CD4-positive, alpha-beta memory T cell (primary cell): Measurements from ENCODE around the gene SDF4. TPM values are rescaled to one million over a fixed set of nuclear protein-coding genes. Genes with fewer than 3 reads are reported as not detected.

Experiments used
- CTCF ChIA-PET: fragments of 350-600 bp; sonication (Branson Sonifier 250); formaldehyde crosslinking; loops from one replicate; lab custom pipeline; 2021; ENCODE audit warnings: inconsistent platforms; ENCODE audit not compliant: partially characterized antibody; lab: Charles Lee
- POLR2A ChIA-PET: fragments of 350-600 bp; sonication (Branson Sonifier 250); formaldehyde crosslinking; loops from one replicate; lab custom pipeline; 2021; ENCODE audit not compliant: partially characterized antibody; lab: Charles Lee
- DNase-seq, 5 donors: peaks; one replicate each; pipeline versions ENCODE4 v3.0.0 to v3.0.0-alpha.2; 2020 to 2022; ENCODE audit warnings: mixed read lengths in 1 of 5
- H3K27ac ChIP-seq: one replicate; pipeline ENCODE4 v1.7.0; 2013; ENCODE audit warnings: low read depth, low read length
- H3K27me3 ChIP-seq: 2 replicates; pipeline ENCODE4 v1.7.0; 2013; ENCODE audit warnings: mild to moderate bottlenecking, low read length, moderate library complexity; ENCODE audit not compliant: insufficient read depth
- H3K36me3 ChIP-seq: 2 replicates; pipeline ENCODE4 v1.7.0; 2013; ENCODE audit warnings: mild to moderate bottlenecking, low read length, moderate library complexity; ENCODE audit not compliant: insufficient read depth
- H3K4me1 ChIP-seq: 2 replicates; pipeline ENCODE4 v1.7.0; 2013; ENCODE audit warnings: mild to moderate bottlenecking, low read length, moderate library complexity; ENCODE audit not compliant: insufficient read depth
- H3K4me3 ChIP-seq, 2 donors: one replicate each; pipeline ENCODE4 v1.7.0; 2013; ENCODE audit warnings: low read length in 2 of 2, mild to moderate bottlenecking in 1 of 2
- H3K9me3 ChIP-seq, 2 donors: one replicate each; pipeline ENCODE4 v1.7.0; 2013; ENCODE audit warnings: low read length in 2 of 2, control low read depth in 1 of 2; ENCODE audit not compliant: control insufficient read depth in 1 of 2
- H3K27ac Mint-ChIP-seq, 7 donors: one replicate each; pipeline ENCODE4 v1.8.0; 2020 to 2021; ENCODE audit warnings: mixed read lengths in 7 of 7, mild to moderate bottlenecking in 6 of 7, inconsistent platforms in 3 of 7, moderate library complexity in 3 of 7
- H3K27me3 Mint-ChIP-seq, 2 donors: one replicate each; pipeline ENCODE4 v1.8.0; 2020 to 2021; ENCODE audit warnings: mixed read lengths in 2 of 2
- H3K36me3 Mint-ChIP-seq, 2 donors: one replicate each; pipeline ENCODE4 v1.8.0; 2020 to 2021; ENCODE audit warnings: mixed read lengths in 2 of 2, inconsistent platforms in 1 of 2, mild to moderate bottlenecking in 1 of 2
- H3K4me1 Mint-ChIP-seq, 4 donors: one replicate each; pipeline ENCODE4 v1.8.0; 2020 to 2021; ENCODE audit warnings: mixed read lengths in 4 of 4, mild to moderate bottlenecking in 1 of 4
- H3K4me3 Mint-ChIP-seq, 8 donors: one replicate each; pipeline ENCODE4 v1.8.0; 2020 to 2021; ENCODE audit warnings: mixed read lengths in 8 of 8, mild to moderate bottlenecking in 7 of 8, moderate library complexity in 6 of 8, inconsistent platforms in 3 of 8
- H3K9me3 Mint-ChIP-seq, 8 donors: one replicate each; pipeline ENCODE4 v1.8.0; 2020 to 2021; ENCODE audit warnings: mixed read lengths in 8 of 8, mild to moderate bottlenecking in 5 of 8, inconsistent platforms in 3 of 8, moderate library complexity in 1 of 8
- intact Hi-C: fragments of 100-400 bp; cut with micrococcal nuclease; formaldehyde crosslinking; loops from one replicate; pipeline ENCODE4 v1.15.1; 2023
- polyA plus RNA-seq, 2 donors: library from polyadenylated mRNA; unstranded; fragments of 300-500 nt; fragmentation: Illumina TruSeq; gene quantifications; one replicate each; pipeline ENCODE4 v1.2.3, GENCODE V29; 2021
- total RNA-seq, 2 experiments: library from RNA; stranded (reverse); gene quantifications; one replicate each; pipeline ENCODE4 v1.2.3, GENCODE V29; 2021

The SDF4 gene, protein sequence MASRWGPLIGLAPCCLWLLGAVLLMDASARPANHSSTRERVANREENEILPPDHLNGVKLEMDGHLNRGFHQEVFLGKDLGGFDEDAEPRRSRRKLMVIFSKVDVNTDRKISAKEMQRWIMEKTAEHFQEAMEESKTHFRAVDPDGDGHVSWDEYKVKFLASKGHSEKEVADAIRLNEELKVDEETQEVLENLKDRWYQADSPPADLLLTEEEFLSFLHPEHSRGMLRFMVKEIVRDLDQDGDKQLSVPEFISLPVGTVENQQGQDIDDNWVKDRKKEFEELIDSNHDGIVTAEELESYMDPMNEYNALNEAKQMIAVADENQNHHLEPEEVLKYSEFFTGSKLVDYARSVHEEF
- 100 to 1,000 TPM; 125 to 138 TPM for total RNA-seq
- 100 to 1,000 TPM in 1 of 2 donors, 10 to 100 TPM in 1; 97.4 to 106 TPM for polyA plus RNA-seq

DNA sequence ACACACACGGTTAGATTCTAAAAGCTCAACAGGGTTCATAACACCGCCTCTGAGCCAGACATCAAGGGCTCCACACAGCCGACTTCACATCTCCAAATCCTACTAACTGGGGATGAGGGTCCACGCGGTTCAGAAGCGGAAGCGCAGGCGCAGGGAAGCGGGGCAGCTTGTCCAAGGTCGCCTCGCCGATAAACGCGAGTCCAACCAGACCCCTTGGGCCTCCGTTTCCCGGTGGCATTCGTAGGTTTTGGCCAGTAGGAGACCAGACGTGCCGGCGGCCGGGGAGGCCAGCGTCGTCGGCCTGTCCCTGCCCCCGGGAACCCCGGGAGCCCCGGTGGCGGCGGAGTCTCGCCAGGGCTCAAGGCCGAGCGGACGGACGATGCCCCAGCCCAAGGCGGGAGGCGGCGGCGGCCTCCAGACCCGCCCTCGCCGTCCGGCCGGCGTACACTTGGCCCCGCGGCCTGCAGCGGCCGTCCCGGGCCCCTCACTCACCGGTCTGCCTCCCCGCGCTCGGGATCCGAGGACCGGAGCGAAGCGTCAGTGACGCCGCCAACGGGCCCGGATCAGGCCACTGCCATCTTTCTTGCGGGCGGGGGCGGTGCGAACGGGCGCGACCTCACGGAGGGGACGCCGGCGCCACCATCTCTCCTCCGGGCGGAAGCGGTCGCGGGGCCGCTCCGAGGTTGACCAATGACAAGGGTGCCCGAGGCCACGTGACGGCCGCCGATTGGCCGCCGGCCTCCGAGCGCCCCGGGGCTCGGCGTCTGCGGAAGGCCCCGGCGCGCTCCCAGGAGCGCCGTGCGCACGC is at the start of gene SDF4:
SDF4 (minus strand) TSS at position 602 of the 808 bp plus-strand sequence. CDS start 3,229 bp downstream, outside the sequence.
- Mint-ChIP-seq H3K4me3 (peak within 1 kb of the TSS; percentile 93 to 96 (median 94)), H3K9me3 (peaks cover 0 to 4% (median 0%) of the 10 kb centered on the region in 8 donors), H3K4me1 (peaks cover 15 to 49% (median 30%) of the 10 kb centered on the region in 4 donors), H3K36me3 (peaks cover 5 to 27% of the 10 kb centered on the region in 2 donors), H3K27ac (peak within 1 kb of the TSS; percentile 92 to 96 (median 95)), H3K27me3 (no peaks in the 10 kb centered on the region)
- Histone ChIP-seq H3K27me3 (no peaks in the 10 kb centered on the region), H3K36me3 (peaks cover 17% of the 10 kb centered on the region), H3K4me3 (peak within 1 kb of the TSS; percentile 67 to 92), H3K9me3 (no peaks in the 10 kb centered on the region), H3K4me1 (peaks cover 39% of the 10 kb centered on the region), H3K27ac (peak within 1 kb of the TSS; percentile 96)
- intact Hi-C loops, result loop anchor here (1.0 to 5.0 kb wide), 5 partner anchors 17 to 115 kb away; partner anchors contain the start of genes C1orf159, PUSL1, TNFRSF4 and UBE2J2
- ChIA-PET CTCF (interaction anchor here (1.0 to 1.7 kb wide), 3 partner anchors 16 to 109 kb away, joined by 3 to 5 read pairs (median 5); no protein-coding TSS in a partner anchor), POLR2A (interaction anchor here (0.6 to 2.4 kb wide), 18 partner anchors 13 to 168 kb away, joined by 3 to 19 read pairs (median 4); partner anchors contain the start of genes AURKAIP1, CCNL2, TNFRSF18 and TNFRSF4)
- peak; percentile 96 to 98 (median 96) for DNase-seq

DNA sequence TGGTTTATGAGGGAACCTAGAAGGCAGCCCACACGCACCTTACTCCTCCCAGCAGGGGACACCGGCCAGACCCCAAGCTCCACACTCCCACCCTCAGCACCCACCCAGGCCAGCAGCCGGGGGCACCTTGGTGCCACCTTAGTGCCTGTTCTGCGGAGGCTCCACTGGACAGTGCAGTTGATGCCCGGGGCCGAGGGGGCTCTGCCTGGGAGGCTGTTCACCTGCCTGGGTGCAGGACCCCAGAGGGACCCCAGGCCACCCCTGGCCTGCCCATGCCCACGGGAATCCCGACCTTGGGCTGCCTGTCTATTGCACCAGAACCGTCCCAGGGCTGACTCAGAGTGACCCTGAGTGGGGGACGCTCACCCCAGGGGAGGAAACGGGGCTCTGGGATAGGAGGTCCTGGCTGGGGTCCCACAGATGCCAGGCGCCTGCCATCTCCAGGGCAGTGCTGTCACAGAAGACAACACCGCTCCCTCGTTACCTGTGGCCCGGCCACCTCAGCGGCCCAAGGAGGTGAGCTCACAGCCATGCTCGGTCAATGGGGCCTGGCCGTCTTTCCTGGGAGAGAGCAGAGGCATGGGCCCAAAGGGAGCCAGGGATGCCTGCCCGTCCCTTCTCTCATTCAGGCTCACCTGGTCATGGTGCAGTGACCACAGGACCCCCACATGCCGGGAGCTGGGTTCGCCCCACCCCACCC is 49.1 kb upstream of the SDF4 start:
- Histone ChIP-seq H3K27me3 (no peaks in the 10 kb centered on the region), H3K4me3 (no peak overlapping the region), H3K4me1 (no peaks in the 10 kb centered on the region), H3K36me3 (no peaks in the 10 kb centered on the region), H3K9me3 (no peaks in the 10 kb centered on the region), H3K27ac (no peak overlapping the region)
- Mint-ChIP-seq H3K36me3 (no peaks in the 10 kb centered on the region), H3K27ac (no peak overlapping the region), H3K4me3 (no peak overlapping the region), H3K9me3 (no peaks in the 10 kb centered on the region), H3K4me1 (peaks cover 0 to 1% (median 0%) of the 10 kb centered on the region in 4 donors), H3K27me3 (peaks cover 0 to 1% of the 10 kb centered on the region in 2 donors)
- DNase-seq, result peak in 1 of 5 donors; percentile 36
- CTCF ChIA-PET, result no interaction called here
- intact Hi-C loops, result no loop called here
- POLR2A ChIA-PET, result no interaction called here

DNA sequence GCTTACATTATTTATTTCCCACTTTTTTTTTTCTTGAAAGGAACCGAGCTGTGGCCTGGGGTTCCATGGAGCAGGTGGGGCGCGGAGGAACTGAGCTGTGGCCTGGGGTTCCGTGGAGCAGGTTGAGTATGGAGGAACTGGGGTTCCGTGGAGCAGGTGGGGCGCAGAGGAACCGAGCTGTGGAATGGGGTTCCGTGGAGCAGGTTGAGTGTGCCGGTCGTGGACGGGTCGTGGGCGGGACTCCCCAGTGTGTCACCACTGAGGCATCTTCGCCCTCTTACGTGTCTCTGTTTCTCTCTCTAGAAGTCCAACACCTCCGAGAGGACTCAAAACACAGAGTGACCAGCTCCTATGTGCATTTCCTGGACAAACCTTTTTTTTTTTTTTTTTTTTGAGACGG is 47.2 kb upstream of the SDF4 start:
- peaks cover 0 to 3% (median under 1%) of the 10 kb centered on the region in 4 donors for H3K4me1 Mint-ChIP-seq
- Histone ChIP-seq H3K27me3 (no peaks in the 10 kb centered on the region), H3K4me3 (no peak overlapping the region), H3K27ac (no peak overlapping the region), H3K36me3 (no peaks in the 10 kb centered on the region), H3K9me3 (no peaks in the 10 kb centered on the region), H3K4me1 (peaks cover 6% of the 10 kb centered on the region)
- H3K9me3 Mint-ChIP-seq, result no peaks in the 10 kb centered on the region
- H3K27ac Mint-ChIP-seq, result no peak overlapping the region
- peaks cover 0 to 1% of the 10 kb centered on the region in 2 donors for H3K27me3 Mint-ChIP-seq
- H3K4me3 Mint-ChIP-seq, result no peak overlapping the region
- H3K36me3 Mint-ChIP-seq, result no peaks in the 10 kb centered on the region
- ChIA-PET POLR2A (no interaction called here), CTCF (interaction anchor here (1.1 kb wide), 1 partner anchor 157 kb away, joined by 4 read pairs; no protein-coding TSS in a partner anchor)
- DNase-seq, result peak in 1 of 5 donors; percentile 11
- intact Hi-C loops, result no loop called here

DNA sequence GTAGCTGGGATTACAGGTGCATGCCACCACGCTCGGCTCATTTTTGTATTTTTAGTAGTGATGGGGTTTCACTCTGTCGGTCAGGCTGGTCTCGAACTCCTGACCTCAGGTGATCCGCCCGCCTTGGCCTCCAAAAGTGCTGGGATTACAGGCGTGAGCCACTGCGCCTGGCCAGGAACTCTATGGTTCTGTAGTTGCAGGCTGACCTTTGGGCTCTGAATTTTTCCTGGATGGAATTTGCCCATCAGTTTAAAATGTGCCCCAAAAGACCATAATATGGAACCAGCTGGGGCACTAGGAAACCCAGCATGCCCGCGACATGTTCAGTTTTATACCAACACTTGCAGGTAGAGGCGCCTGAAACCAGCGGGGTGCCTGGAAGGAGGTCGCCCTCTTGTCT is 46.8 kb upstream of the SDF4 start:
- no peaks in the 10 kb centered on the region for H3K36me3 Mint-ChIP-seq
- no peaks in the 10 kb centered on the region for H3K36me3 ChIP-seq
- no peak for DNase-seq
- ChIA-PET POLR2A (no interaction called here), CTCF (interaction anchor here (0.6 to 2.0 kb wide), 4 partner anchors 24 to 156 kb away, joined by 3 to 8 read pairs (median 4); no protein-coding TSS in a partner anchor)
- intact Hi-C loops, result no loop called here
- H3K4me1 Mint-ChIP-seq, result peaks cover 0 to 3% (median under 1%) of the 10 kb centered on the region in 4 donors
- H3K4me3 Mint-ChIP-seq, result no peak overlapping the region
- H3K4me3 ChIP-seq, result no peak overlapping the region
- no peaks in the 10 kb centered on the region for H3K9me3 Mint-ChIP-seq
- H3K4me1 ChIP-seq, result peaks cover 6% of the 10 kb centered on the region
- H3K27ac Mint-ChIP-seq, result no peak overlapping the region
- H3K27ac ChIP-seq, result no peak overlapping the region
- H3K9me3 ChIP-seq, result no peaks in the 10 kb centered on the region
- H3K27me3 ChIP-seq, result no peaks in the 10 kb centered on the region
- H3K27me3 Mint-ChIP-seq, result peaks cover 0 to 1% of the 10 kb centered on the region in 2 donors

DNA sequence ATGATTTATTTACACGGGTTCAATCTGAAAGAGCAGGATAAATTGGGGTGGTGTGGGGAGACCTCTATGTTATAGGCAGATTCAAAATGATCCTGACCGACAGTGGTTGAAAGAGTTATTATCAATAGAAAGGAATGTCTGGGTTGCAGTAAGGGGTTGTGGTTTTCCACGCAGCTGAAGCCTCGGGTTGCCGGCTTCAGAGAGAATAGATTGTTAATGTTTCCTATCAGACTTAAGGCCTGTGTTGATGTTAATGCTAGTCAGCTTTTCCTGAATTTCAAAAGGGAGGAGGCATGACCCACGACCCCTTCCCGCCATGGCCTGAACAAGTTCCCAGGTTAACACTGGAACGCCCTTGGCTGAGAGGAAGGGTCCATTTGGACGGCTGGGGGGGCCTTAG is 44.0 kb upstream of the SDF4 start:
- peaks cover 0 to 10% of the 10 kb centered on the region in 2 donors for H3K36me3 Mint-ChIP-seq
- H3K27me3 Mint-ChIP-seq, result peaks cover 0 to 1% of the 10 kb centered on the region in 2 donors
- no peak overlapping the region for H3K27ac ChIP-seq
- peaks cover 10 to 26% (median 19%) of the 10 kb centered on the region in 4 donors for H3K4me1 Mint-ChIP-seq
- ChIA-PET CTCF (interaction anchor here (1.2 kb wide), 1 partner anchor 97 kb away, joined by 3 read pairs; no protein-coding TSS in a partner anchor), POLR2A (no interaction called here)
- H3K27ac Mint-ChIP-seq, result peak overlapping the region in 4 of 7 donors; percentile 29 to 48 (median 44)
- peak in 1 of 5 donors; percentile 35 for DNase-seq
- no peak overlapping the region for H3K4me3 ChIP-seq
- peak overlapping the region; percentile 26 to 70 (median 48) for H3K4me3 Mint-ChIP-seq
- intact Hi-C loops, result no loop called here
- peaks cover 28% of the 10 kb centered on the region for H3K4me1 ChIP-seq
- H3K9me3 ChIP-seq, result no peaks in the 10 kb centered on the region
- H3K36me3 ChIP-seq, result no peaks in the 10 kb centered on the region
- H3K9me3 Mint-ChIP-seq, result no peaks in the 10 kb centered on the region
- no peaks in the 10 kb centered on the region for H3K27me3 ChIP-seq

DNA sequence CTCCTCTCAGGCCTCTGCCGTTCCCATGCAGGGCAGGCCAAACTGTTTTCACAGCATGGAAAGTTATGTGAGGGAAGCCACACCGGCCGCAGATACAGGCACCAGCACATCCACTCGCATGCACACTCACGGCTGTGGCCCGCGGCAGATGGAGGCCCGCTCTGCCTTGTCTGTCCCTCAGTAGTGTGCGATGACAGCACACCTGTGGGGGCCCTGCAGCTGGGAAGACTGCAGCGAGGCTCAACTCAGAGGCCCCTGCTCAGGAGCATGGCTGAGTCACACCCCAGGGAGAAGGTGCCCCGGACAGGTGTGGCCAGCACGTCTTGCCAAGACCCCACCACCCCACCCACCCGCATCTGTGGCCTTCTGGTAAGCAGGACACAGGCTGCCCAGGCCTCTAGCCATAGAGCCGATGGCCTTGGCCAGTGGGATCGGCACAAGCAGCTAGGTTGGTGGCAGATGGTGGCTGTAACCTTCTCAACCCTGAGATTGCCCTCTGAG is 43.2 kb upstream of the SDF4 start:
- H3K36me3 ChIP-seq, result no peaks in the 10 kb centered on the region
- intact Hi-C loops, result loop anchor here (1.0 kb wide), 1 partner anchor 159 kb away; the partner anchor contains the start of gene C1orf159
- H3K4me1 Mint-ChIP-seq, result peaks cover 18 to 34% (median 28%) of the 10 kb centered on the region in 4 donors
- peak overlapping the region in 4 of 7 donors; percentile 36 to 53 (median 39) for H3K27ac Mint-ChIP-seq
- peak in 1 of 5 donors; percentile 37 for DNase-seq
- H3K27ac ChIP-seq, result no peak overlapping the region
- H3K4me1 ChIP-seq, result peaks cover 36% of the 10 kb centered on the region
- CTCF ChIA-PET, result interaction anchor here (1.2 kb wide), 1 partner anchor 98 kb away, joined by 3 read pairs; no protein-coding TSS in a partner anchor
- no peaks in the 10 kb centered on the region for H3K27me3 ChIP-seq
- peaks cover 5 to 18% of the 10 kb centered on the region in 2 donors for H3K36me3 Mint-ChIP-seq
- H3K27me3 Mint-ChIP-seq, result peaks cover 0 to 1% of the 10 kb centered on the region in 2 donors
- H3K9me3 ChIP-seq, result no peaks in the 10 kb centered on the region
- no peaks in the 10 kb centered on the region for H3K9me3 Mint-ChIP-seq
- H3K4me3 Mint-ChIP-seq, result peak overlapping the region in 7 of 8 donors; percentile 52 to 74 (median 70)
- no peak overlapping the region for H3K4me3 ChIP-seq
- POLR2A ChIA-PET, result no interaction called here
